ENCODE measurements around the gene CCL11.

GRCh38 chr17:34246881-34247280 lies 38.7 kb upstream of the CCL11 start:
- TF ChIP-seq SMC3 (IDR thresholded peaks at IDR 0.05) (no peak), CTCF (IDR thresholded peaks at IDR 0.05) (no peak), HDAC2 (IDR thresholded peaks at IDR 0.05) (no peak), EP300 (IDR thresholded peaks at IDR 0.05) (no peak), HMGXB4 (CRISPR knock-in tag; IDR thresholded peaks at IDR 0.05; ENCODE audit: borderline replicate concordance) (no peak), POLR2A (IDR thresholded peaks at IDR 0.05; ENCODE audit: low read length) (no peak), JUN (IDR thresholded peaks at IDR 0.05) (no peak)

Data from A549 (cell line).